ENCODE results near the gene COPS3.
"Not testable (repeated sequence)": the region's sequence is repeated elsewhere in the genome, so short reads cannot be mapped to it uniquely, and the experiment has no call there.

The COPS3 gene

DNA sequence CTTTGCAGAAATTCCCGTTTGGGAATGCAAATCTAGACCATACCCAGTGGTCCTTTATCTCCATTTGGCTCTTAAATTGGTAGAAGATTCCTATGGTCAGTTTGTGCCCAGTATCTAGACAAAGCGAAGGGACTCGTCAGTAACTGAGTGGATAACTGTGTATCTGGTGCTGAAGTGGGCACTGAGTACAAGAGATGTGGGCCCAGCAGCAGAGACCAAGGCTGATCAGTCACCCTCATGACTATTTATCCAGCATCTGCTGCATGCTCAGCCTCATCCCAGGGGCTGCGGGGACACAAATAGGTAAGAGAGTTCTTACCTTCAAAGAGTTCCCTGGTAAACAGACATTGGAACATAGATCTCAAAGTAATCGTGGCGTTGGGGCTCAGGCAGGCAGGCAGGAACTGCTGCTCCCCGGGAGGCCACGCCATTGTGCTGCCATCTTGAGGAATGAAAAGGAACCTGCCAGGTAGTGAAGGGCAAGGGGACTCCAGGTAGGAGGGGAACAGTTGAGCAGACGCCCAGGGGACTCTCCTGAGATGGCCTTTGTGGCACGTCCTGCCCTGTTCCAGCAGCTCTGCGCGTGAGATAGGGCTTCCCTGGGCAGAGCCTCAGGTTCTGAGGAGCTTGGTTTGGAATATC is 32.4 kb upstream of the COPS3 start:
- TF ChIP-seq, protein P1, sequence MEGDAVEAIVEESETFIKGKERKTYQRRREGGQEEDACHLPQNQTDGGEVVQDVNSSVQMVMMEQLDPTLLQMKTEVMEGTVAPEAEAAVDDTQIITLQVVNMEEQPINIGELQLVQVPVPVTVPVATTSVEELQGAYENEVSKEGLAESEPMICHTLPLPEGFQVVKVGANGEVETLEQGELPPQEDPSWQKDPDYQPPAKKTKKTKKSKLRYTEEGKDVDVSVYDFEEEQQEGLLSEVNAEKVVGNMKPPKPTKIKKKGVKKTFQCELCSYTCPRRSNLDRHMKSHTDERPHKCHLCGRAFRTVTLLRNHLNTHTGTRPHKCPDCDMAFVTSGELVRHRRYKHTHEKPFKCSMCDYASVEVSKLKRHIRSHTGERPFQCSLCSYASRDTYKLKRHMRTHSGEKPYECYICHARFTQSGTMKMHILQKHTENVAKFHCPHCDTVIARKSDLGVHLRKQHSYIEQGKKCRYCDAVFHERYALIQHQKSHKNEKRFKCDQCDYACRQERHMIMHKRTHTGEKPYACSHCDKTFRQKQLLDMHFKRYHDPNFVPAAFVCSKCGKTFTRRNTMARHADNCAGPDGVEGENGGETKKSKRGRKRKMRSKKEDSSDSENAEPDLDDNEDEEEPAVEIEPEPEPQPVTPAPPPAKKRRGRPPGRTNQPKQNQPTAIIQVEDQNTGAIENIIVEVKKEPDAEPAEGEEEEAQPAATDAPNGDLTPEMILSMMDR (IDR thresholded peaks at IDR 0.05; ENCODE audit: low read length, missing control alignments) = peak; percentile 48
- no peak overlapping the region for H3K4me3 ChIP-seq (replicated peaks; ENCODE audit: low read depth, low read length)
- peak; percentile 34 for DNase-seq (ENCODE audit: low read depth)

DNA sequence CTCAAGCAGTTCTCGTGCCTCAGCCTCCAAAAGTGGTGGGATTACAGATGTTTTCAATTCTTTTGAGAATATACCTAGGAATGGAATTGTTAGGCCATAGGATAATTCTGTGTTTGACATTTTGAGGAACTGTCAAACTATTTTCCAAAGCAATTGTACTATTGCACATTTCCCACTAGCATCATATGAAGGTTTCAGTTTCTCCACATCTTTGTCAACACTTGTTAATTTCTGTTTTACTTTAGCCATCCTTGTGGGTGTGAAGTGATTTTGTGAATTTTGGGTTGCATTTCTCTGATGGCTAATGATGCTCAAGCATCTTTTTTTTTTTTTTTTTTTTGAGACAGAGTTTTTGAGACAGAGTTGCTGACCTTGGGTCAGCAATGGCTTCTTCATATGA is 28.3 kb upstream of the COPS3 start:
- DNase-seq (ENCODE audit: low read depth) = no peak

DNA sequence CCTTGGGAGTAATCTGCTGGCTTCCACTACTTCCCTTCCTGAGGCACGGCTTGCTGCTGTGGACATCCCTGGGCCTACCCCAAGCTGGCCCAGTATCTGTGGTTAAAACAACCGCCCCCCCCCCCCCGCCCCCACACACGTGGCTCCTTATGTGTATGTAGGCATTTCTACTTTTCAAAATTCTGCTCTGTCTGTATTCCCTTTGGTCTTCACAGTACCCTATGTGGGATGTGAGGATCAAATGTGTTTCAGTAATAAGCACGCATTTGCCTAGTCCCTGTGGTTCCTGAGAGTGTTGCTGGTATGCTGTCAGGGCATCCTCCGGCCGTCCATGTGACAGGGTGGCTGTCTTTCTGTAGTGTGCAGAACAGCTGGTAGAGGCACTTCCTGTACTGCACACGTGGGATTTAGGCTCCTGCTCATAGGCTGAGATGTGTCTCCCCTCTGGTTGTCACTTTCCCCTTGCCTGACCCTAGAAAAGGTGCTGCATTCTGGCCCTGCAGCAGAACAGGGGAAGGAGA is 24.3 kb upstream of the COPS3 start:
- DNase-seq (ENCODE audit: low read depth) = no peak
- TF ChIP-seq, protein P1 (IDR thresholded peaks at IDR 0.05; ENCODE audit: low read length, missing control alignments) = no peak

More for the DNA sequence above, 28.3 kb upstream of the COPS3 start:
- no peak overlapping the region for H3K4me3 ChIP-seq (replicated peaks; ENCODE audit: low read depth, low read length)
- TF ChIP-seq, protein P1 (IDR thresholded peaks at IDR 0.05; ENCODE audit: low read length, missing control alignments) = no peak

DNA sequence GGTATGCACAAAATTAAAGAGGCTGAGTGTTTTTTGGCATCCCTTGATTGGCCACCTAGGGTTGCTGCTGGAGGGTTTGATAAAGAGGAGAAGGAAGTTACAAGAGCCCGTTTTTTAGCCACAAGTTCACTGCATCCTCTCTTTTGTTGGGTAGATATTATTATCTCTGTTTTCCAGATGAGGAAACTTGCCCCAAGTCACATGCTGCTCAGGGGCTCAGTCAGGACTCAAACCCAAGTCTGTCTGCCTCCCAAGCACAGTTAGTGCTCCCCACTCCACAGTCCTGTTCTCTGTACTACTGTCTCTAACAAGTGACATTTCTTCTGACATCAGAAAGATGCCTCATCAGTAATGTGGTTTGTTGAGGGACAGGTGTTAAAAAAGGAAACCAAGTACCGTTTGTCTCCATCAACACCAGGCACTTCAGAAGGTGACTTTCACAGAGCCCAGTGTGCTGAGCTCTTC is 23.5 kb upstream of the COPS3 start:
- TF ChIP-seq, protein P1 (IDR thresholded peaks at IDR 0.05; ENCODE audit: low read length, missing control alignments) = no peak
- DNase-seq (ENCODE audit: low read depth) = no peak
- H3K4me3 ChIP-seq (replicated peaks; ENCODE audit: low read depth, low read length) = no peak overlapping the region

More for the DNA sequence above, 24.3 kb upstream of the COPS3 start:
- H3K4me3 ChIP-seq (replicated peaks; ENCODE audit: low read depth, low read length) = no peak overlapping the region

DNA sequence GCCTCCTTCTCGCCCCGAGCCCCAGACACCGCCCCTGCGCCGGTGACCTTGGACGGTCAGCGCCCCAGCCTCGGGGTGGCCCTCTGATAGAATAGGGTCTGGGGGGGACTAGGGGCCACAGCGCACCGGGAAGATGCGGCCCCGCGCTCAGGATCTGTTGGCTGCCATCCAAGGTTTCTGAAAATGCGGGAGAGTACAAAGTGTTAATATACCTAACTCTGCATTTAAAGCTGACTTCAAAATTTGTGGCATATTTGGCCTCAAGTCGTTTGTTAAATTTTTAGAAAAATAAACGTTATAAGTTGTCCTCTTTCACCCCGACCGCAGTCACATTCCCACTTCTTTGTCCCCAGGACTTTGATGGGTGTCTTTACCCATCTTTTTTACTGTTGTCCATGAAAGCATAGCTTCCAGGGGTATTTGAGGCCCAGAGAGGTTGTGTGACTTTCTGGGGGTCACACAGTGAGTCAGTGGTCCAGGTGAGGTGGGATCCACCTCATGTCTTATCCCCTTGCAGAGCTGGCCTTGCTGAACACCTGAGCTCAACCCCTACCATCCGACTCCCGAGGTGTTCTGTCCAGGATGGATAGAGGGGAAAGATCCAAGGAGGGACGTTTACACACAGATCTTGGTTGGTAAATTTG is 22.9 kb upstream of the COPS3 start:
- TF ChIP-seq, protein P1 (IDR thresholded peaks at IDR 0.05; ENCODE audit: low read length, missing control alignments) = no peak
- DNase-seq (ENCODE audit: low read depth) = no peak
- peak overlapping the region; percentile 55 for H3K4me3 ChIP-seq (replicated peaks; ENCODE audit: low read depth, low read length)

DNA sequence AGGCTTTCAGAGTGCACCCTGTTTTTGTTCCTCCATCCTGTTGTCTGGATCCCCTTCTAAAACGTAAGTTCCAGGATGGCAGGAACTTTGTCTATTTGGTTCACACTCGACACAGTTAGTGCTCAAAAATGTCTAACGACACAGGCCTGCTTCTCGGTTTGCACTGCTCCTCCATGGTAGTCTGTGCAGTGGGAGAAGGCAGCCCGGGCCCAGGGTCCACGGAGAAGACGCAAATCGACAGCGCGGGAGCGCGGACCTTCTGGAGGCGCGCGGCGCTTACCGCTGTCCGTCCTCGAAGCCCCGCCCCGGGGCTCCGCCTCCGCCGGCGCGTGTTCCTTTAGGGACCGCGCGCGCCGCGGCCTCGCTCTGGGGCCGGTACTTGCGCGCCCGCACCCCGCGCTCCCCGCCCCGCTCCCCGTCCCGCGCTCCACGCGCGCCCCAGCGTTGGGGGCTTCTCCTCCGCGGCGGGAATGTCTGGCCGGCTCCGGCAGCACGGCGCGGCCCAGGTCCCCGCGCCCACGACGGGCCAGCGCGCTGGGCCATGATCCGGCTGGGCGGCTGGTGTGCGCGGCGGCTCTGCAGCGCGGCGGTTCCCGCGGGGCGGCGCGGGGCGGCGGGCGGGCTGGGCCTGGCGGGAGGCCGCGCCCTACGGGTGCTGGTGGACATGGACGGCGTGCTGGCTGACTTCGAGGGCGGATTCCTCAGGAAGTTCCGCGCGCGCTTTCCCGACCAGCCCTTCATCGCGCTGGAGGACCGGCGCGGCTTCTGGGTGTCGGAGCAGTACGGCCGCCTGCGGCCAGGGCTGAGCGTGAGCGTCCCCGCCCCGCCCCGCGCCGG is 22.2 kb upstream of the COPS3 start, which contains the start of gene NT5M:
NT5M (plus strand) TSS at position 364 of the 837 bp plus-strand sequence; CDS start at position 542, 178 bp downstream.
- DNase-seq (ENCODE audit: low read depth) = peak; percentile 55
- peak within 1 kb of the TSS; percentile 55 for H3K4me3 ChIP-seq (replicated peaks; ENCODE audit: low read depth, low read length)
- TF ChIP-seq, protein P1 (IDR thresholded peaks at IDR 0.05; ENCODE audit: low read length, missing control alignments) = no peak

DNA sequence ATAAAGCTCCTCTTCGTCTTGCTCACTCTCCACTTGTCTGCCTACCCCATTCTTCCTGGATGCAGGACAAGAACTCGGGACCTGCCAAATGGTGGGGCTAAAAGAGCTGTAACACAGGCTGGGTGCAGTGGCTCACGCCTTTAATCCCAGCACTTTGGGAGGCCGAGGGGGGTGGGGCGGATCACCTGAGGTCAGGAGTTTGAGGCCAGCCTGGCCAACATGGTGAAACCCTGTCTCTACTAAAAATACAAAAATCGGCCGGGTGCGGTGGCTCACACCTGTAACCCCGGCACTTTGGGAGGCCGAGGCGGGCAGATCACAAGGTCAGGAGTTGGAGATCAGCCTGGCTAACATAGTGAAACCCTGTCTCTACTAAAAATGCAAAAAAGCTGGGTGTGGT is 20.6 kb upstream of the COPS3 start:
- H3K4me3 ChIP-seq (replicated peaks; ENCODE audit: low read depth, low read length); DNase-seq (ENCODE audit: low read depth): not testable (repeated sequence)
